HAP-1 (cell line): ENCODE measurements around the gene NUDT8.
A peak's percentile ranks its signal among the peaks of the same experiment; 100 is the strongest.

ENCODE experiments used
- DNase-seq, 2 experiments: peaks; one replicate each; pipeline ENCODE4 v3.0.0-alpha.2; 2016 to 2020; ENCODE audit warnings: low spot score in 2 of 2
- H3K27me3 ChIP-seq: fragments of 250-450 bp; sonication (Bioruptor Pico); 2 replicates; pipeline ENCODE4 v1.5.1; 2020; ENCODE audit warnings: low read depth, mild to moderate bottlenecking, moderate library complexity
- H3K36me3 ChIP-seq: fragments of 250-450 bp; sonication (Bioruptor Pico); replicated peaks from 2 replicates; pipeline ENCODE4 v1.5.1; 2020; ENCODE audit warnings: mild to moderate bottlenecking
- H3K4me1 ChIP-seq: fragments of 250-450 bp; sonication (Bioruptor Pico); 2 replicates; pipeline ENCODE4 v1.5.1; 2020; ENCODE audit warnings: mild to moderate bottlenecking
- H3K4me3 ChIP-seq: fragments of 250-450 bp; sonication (Bioruptor Pico); 2 replicates; pipeline ENCODE4 v1.5.1; 2020; ENCODE audit warnings: mild to moderate bottlenecking, moderate library complexity
- H3K9me3 ChIP-seq: fragments of 250-450 bp; sonication (Bioruptor Pico); 2 replicates; pipeline ENCODE4 v1.5.1; 2020; ENCODE audit warnings: mild to moderate bottlenecking, moderate library complexity
- in situ Hi-C: fragments of 300-500 bp; cut with MboI; formaldehyde crosslinking; loops from 3 replicates; pipeline ENCODE4 v1.14.3; 2020; ENCODE audit warnings: low sequenced_read_pairs, inconsistent platforms, mixed read lengths

NUDT8 gene

GRCh38 chr11:67584205-67584880 is 45.4 kb downstream of the NUDT8 start:
- in situ Hi-C loops, result no loop called here
- Histone ChIP-seq H3K9me3 (no peaks in the 10 kb centered on the region), H3K4me1 (peaks cover 23% of the 10 kb centered on the region), H3K4me3 (peak overlapping the region; percentile 98), H3K27me3 (no peaks in the 10 kb centered on the region), H3K36me3 (peaks cover 56% of the 10 kb centered on the region)
- DNase-seq, result peak in 1 of 2 experiments; percentile 64

- in situ Hi-C loops, result no loop called here
- Histone ChIP-seq H3K36me3 (peaks cover 49% of the 10 kb centered on the region), H3K4me1 (peaks cover 23% of the 10 kb centered on the region), H3K4me3 (peak within 1 kb of the TSS; percentile 98), H3K9me3 (no peaks in the 10 kb centered on the region), H3K27me3 (no peaks in the 10 kb centered on the region)
- DNase-seq, result peak; percentile 87 to 94
Observed at GRCh38 chr11:67583247-67584204, 46.2 kb downstream of the NUDT8 start, which contains the start of gene GSTP1. Gene GSTP1 (plus strand): TSS chr11:67583812. CDS start chr11:67583844, 32 bp downstream.

- in situ Hi-C loops, result no loop called here
- Histone ChIP-seq H3K27me3 (no peaks in the 10 kb centered on the region), H3K4me1 (peaks cover 23% of the 10 kb centered on the region), H3K9me3 (no peaks in the 10 kb centered on the region), H3K36me3 (peaks cover 34% of the 10 kb centered on the region), H3K4me3 (no peak overlapping the region)
- DNase-seq, result no peak
Observed at GRCh38 chr11:67582011-67582410, 47.7 kb downstream of the NUDT8 start.

GRCh38 chr11:67581469-67581868 is 48.3 kb downstream of the NUDT8 start:
- in situ Hi-C loops, result no loop called here
- H3K27me3 ChIP-seq, result no peaks in the 10 kb centered on the region
- H3K4me1 ChIP-seq, result peaks cover 23% of the 10 kb centered on the region
- peaks cover 28% of the 10 kb centered on the region for H3K36me3 ChIP-seq
- H3K4me3 ChIP-seq, result no peak overlapping the region
- H3K9me3 ChIP-seq, result no peaks in the 10 kb centered on the region
- no peak for DNase-seq

GRCh38 chr11:67577951-67578350 is 51.8 kb downstream of the NUDT8 start:
- Histone ChIP-seq H3K4me1 (peaks cover 24% of the 10 kb centered on the region), H3K27me3 (no peaks in the 10 kb centered on the region), H3K4me3 (no peak overlapping the region), H3K9me3 (no peaks in the 10 kb centered on the region), H3K36me3 (no peaks in the 10 kb centered on the region)
- DNase-seq, result no peak
- in situ Hi-C loops, result no loop called here
